Activated CD4-positive, alpha-beta T cell treated with anti-CD3 and anti-CD28 coated beads, Interleukin-2, amount 50 U/mL, for 24 hours (primary cell): Measurements from ENCODE around the gene SACS.

Experiments used
- DNase-seq, 2 donors: peaks; one replicate each; pipeline ENCODE4 v3.0.0-alpha.2; 2020; ENCODE audit warnings: low read depth in 1 of 2, low spot score in 1 of 2

SACS gene

DNA sequence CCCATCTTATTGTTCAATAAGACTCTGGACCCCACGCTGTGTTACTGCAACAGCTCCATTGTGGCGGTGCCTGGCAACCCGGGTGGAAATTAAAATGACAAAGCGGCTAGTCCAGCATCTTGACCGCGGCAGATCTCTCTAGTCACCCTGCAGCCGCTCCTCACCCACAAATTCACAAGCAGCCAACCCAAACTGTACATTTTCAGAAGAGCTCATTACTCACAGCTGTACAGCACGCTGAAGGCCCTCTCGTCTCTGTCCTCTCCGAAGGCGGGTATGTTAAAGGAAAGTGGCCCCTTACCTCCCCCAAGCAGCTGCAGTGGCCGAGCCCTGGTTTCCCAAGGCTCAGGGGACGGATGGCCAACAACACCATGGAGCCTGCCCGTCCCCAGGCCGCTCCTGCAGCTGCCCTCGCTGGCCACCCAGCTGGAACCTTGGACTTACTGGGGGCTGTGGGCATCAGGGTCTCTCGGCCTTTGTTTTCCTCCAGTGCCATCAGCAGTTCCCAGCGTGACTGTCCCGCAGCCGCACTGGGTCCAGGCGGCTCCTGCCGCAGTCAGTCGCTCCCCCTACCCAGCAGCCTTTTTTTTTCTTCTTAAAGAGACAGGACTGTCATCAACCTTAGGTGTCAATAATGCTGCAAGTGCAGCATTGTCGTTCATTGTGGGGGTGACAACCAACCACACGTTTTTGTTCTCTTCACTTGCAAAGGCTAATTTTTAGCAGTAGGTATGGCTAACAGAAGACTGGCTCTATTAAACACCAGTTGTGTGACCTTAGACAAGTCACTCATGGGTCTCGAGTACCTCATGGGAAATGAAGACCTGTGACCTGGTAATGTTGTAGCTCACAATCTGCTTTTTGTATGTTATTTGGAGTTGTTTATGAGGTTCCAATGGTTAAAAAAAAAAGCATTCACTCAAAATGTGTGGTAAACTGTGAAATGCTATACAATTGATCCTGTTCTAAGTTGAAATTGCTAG is at the start of gene SACS:
SACS (minus strand) TSS at position 532 of the 983 bp plus-strand sequence. CDS start 22,463 bp downstream, outside the sequence.
- no peak for DNase-seq

- DNase-seq = no peak
Measured at GRCh38 chr13:23480324-23480723, 46.8 kb upstream of the SACS start.

- no peak for DNase-seq
Measured at GRCh38 chr13:23477101-23477500, 43.6 kb upstream of the SACS start.

DNA sequence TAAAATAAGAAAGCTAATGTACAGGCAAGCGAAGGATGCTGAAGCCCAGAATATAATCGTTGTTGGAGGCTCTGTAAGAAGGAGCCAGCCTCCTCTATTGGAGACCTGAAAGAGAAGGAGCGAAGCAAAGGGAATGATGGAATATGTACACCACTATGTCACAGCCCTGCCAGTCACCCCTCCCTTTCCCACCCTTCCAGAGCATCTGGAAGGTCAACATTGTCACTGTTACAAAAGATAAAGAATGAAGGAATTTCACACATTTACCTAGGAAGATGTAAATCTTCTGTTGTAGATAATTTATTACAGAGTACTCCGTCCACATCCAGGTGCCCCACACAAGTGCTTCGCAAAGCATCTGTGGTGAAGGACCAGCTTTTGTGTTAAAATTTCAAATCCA is 39.7 kb upstream of the SACS start:
- no peak for DNase-seq

- DNase-seq = no peak
Measured at GRCh38 chr13:23472189-23472588, 38.7 kb upstream of the SACS start.

- DNase-seq = no peak
Measured at GRCh38 chr13:23470790-23471614, 37.5 kb upstream of the SACS start.

GRCh38 chr13:23469951-23470421 is 36.5 kb upstream of the SACS start:
- DNase-seq = no peak

GRCh38 chr13:23468811-23469210 is 35.3 kb upstream of the SACS start:
- DNase-seq = no peak

DNA sequence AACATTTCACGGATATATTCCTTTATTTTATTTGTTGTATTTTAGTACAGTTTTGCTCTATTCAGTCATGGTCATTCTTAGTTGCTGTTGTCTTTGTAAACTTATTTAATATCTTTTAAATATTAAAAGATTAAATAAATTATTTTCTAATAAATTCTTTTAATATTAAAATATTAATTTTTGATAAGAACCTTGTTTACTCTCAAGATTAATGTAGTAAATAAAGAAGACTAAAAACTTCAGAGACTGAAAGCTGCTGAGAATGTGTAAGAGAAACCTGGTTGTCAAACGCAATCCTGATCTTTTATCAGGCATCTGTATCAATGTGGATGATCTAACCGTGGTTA is 34.4 kb upstream of the SACS start:
- DNase-seq = no peak

DNA sequence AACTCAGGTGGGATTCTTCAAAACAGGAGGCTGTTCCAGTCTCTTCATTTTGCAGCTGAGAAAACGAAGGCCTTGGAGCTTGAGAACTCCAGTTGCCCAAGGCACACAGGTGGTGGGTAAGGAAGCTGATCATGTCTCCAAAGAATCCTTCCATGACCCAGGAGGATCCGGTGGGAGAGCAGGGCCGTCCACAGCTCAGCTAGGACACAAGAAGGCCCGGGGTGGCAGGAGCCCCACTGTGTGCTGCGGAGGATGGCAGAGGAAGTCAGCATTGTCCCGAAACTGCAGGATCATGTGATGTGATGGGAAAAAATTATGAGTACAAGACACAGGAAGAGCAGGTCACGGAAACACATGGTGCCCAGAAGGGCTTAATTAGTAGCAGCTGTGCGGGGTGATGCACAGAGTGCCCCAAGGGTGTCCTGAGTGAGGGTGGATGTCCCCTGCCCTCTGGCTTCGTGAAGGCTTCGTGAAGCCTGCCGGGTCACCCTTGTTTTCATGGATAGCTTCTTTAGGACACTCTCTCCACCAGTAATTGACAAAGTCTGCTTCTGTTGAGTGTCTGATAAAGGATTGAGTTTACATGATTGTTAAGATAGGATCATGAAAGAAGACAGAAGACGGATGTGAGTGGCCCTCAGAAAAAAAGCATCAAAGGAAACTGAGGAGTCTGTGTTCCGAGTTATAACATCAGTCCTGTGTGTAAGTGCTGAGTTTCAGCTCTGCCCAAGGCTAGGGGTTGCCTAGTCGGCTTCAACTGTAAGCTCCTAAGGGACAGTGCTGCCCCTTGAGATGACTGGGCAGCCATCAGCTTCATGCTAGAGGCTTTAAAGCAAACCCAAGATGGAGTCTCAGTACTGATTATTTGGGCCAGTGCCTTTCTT is 33.8 kb upstream of the SACS start:
- no peak for DNase-seq

DNA sequence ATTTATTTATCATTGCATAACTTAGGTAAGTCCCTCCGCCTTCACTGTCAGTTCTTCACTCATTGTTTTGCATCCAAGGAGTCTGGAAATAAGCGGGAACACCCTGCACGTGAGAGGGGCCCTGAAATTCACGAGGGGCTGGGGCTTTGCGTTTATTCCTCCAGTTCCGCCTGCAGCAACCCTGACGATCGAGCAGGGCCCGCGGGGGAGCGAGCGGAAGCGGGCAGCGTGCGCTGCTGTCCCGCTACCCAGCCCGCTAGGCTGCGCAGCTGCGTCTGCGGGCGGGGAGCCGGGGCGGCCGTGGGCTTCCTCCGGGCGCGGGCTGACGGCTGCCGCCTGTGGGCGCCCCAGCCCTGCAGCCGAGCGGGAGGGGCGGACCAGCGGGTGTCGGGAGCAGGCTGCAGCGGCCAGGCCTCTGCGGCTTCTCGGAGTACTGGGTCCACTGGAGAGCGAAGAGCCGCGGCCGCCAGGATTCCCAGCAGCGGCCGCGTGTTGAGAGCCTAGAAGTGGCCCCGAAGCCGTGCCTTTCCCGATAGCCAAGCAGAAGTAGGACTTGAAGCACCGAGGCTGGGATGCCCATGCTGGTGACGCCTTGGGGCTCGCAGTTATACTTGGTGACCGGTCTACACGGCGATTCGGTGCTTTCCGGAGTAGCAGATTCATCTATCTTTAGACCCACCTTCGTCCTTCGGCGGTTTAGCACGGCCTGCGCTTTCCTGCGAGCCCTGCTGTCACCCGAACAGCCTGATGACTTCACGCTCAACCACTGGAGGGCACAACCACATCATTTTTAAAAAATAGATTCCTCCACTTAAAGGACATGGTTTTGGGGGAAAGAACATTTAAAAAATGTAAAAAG is 32.9 kb upstream of the SACS start:
- peak; percentile 32 to 55 for DNase-seq

GRCh38 chr13:23463661-23464060 is 30.2 kb upstream of the SACS start:
- no peak for DNase-seq

DNA sequence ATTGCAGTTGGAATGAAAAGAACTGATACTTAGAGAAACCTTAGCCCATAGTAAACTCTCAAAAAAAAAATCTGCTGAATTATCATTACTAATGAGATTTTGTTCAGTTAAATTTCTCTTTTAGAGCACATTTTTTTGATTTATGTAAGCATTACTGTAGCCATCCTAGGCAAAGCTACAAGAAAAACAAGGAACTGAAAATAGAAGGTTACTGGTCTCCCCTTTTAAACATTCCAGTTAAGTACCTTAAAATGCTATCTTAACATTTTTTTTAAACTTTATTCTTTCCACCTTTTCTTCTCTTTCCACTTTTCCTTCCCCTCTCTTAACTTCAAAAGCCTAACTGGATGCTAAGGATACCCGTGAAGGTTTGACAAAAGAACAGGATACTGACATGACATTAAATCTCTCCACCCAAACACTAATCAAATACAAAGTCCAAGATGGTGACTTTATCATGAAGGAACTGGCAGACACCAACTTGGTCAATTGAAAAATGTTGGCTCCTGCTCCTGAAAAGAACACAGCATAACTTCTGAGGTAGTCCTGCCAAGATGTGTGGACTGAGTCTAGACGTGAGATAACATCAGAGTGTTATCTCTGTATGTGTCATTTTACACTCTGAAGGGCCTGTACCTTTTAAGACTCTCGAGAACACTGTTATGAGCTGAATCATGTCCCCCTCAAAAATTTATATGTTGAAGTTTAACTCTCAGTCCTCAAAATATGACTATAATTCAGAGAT is 29.5 kb upstream of the SACS start:
- no peak for DNase-seq

- DNase-seq = no peak
Measured at GRCh38 chr13:23461544-23461943, 28.0 kb upstream of the SACS start.

DNA sequence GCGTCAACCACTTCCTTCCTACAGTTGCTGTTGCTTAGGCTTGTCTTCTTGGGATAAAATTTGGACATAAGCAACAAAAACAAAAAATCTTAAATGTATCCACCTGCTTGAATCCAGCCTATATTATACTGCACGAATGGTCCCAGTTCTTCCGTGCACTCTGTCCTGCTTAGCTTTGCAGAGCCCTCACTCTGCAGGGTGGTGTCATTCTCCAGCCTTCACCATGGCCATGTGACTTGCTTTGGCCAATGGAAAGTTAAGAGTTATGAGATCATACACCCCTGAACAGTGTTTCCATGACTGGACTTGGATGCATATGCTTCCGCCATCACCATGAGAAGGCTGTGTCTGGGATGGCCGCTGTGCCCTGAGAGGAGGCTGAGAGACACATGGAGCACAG is 27.4 kb upstream of the SACS start:
- no peak for DNase-seq

DNA sequence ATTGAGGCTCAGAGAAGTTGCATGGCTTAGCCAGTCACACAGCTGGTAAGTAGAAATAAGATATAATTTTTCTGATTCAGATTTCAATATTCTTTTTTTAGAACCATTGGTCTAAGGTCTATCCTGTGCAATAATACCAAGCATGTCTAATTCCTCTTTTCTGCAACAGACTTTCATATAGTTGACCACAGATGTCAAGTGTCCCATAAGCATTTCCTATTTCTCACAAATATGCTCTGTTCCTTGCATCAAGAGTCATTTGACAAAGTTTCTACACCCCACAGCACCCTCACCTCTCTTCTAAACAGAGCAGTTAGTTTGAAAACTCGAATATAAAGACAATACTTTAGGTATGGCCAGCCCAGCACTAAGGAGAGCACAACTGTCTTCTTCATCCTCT is 26.8 kb upstream of the SACS start:
- DNase-seq = no peak

DNA sequence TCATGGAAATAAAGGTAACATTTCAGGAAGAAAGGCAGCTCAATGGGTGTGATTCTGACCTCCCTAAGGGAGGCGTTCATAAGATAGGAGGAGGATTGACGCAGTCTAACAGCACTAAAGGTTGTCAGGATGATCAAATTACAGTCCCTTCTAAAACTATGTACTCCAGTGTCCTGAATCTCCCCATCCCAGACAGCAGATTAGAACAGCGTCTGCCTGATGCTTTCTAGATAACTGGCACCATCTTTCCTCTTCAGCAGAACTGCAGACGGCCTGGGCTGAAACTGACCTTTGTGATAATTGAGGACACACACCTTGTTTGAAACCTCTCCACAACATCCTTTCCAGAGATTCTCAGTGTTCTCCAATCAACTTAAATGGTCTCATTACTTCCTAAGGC is 25.5 kb upstream of the SACS start:
- DNase-seq = no peak

GRCh38 chr13:23456437-23457210 is 23.1 kb upstream of the SACS start:
- no peak for DNase-seq
